Effector memory CD4-positive, alpha-beta T cell (primary cell): Measurements from ENCODE around the gene PGBD4.

Experiments used
- DNase-seq, 3 donors: peaks; one replicate each; pipeline ENCODE4 v3.0.0-alpha.2; 2020
- H3K27ac ChIP-seq: 2 replicates; pipeline ENCODE4 v1.7.0; 2013; ENCODE audit warnings: mild to moderate bottlenecking, low read length, moderate library complexity; ENCODE audit not compliant: insufficient read depth, poor library complexity, severe bottlenecking
- H3K27me3 ChIP-seq: replicated peaks from 2 replicates; pipeline ENCODE4 v1.7.0; 2013; ENCODE audit warnings: mild to moderate bottlenecking, low read length; ENCODE audit not compliant: insufficient read depth, control insufficient read depth, poor library complexity, severe bottlenecking
- H3K36me3 ChIP-seq: 2 replicates; pipeline ENCODE4 v1.7.0; 2013; ENCODE audit warnings: mild to moderate bottlenecking, low read length, moderate library complexity; ENCODE audit not compliant: control insufficient read depth, insufficient read depth
- H3K4me1 ChIP-seq: 2 replicates; pipeline ENCODE4 v1.7.0; 2013; ENCODE audit warnings: low read length, mild to moderate bottlenecking; ENCODE audit not compliant: control insufficient read depth, insufficient read depth, poor library complexity, severe bottlenecking
- H3K4me3 ChIP-seq: 2 replicates; pipeline ENCODE4 v1.7.0; 2013; ENCODE audit warnings: low read length, low read depth, mild to moderate bottlenecking; ENCODE audit not compliant: insufficient read depth, poor library complexity, severe bottlenecking
- H3K9me3 ChIP-seq: 2 replicates; pipeline ENCODE4 v1.7.0; 2013; ENCODE audit warnings: mild to moderate bottlenecking, low read length, moderate library complexity; ENCODE audit not compliant: control insufficient read depth

Gene PGBD4

GRCh38 chr15:34128898-34129297, 27.0 kb downstream of the PGBD4 start:
- no peaks in the 10 kb centered on the region for H3K36me3 ChIP-seq
- H3K27me3 ChIP-seq = no peaks in the 10 kb centered on the region
- no peaks in the 10 kb centered on the region for H3K9me3 ChIP-seq
- no peaks in the 10 kb centered on the region for H3K4me1 ChIP-seq
- DNase-seq = no peak
- H3K27ac ChIP-seq = no peak overlapping the region
- H3K4me3 ChIP-seq = no peak overlapping the region

- no peaks in the 10 kb centered on the region for H3K9me3 ChIP-seq
- no peak overlapping the region for H3K27ac ChIP-seq
- no peak for DNase-seq
- H3K4me1 ChIP-seq = no peaks in the 10 kb centered on the region
- H3K36me3 ChIP-seq = no peaks in the 10 kb centered on the region
- H3K4me3 ChIP-seq = no peak overlapping the region
- H3K27me3 ChIP-seq = no peaks in the 10 kb centered on the region
Observed at GRCh38 chr15:34132881-34133280, 31.0 kb downstream of the PGBD4 start.

GRCh38 chr15:34133511-34133910, 31.6 kb downstream of the PGBD4 start:
- no peak for DNase-seq
- Histone ChIP-seq H3K4me1 (no peaks in the 10 kb centered on the region), H3K27me3 (no peaks in the 10 kb centered on the region), H3K9me3 (no peaks in the 10 kb centered on the region), H3K4me3 (no peak overlapping the region), H3K27ac (no peak overlapping the region), H3K36me3 (no peaks in the 10 kb centered on the region)

GRCh38 chr15:34147371-34148140, 45.7 kb downstream of the PGBD4 start:
- Histone ChIP-seq H3K27me3 (no peaks in the 10 kb centered on the region), H3K4me1 (no peaks in the 10 kb centered on the region), H3K4me3 (no peak overlapping the region), H3K9me3 (no peaks in the 10 kb centered on the region), H3K36me3 (peaks cover 16% of the 10 kb centered on the region), H3K27ac (no peak overlapping the region)
- no peak for DNase-seq

- DNase-seq = no peak
- Histone ChIP-seq H3K4me1 (no peaks in the 10 kb centered on the region), H3K27me3 (no peaks in the 10 kb centered on the region), H3K27ac (no peak overlapping the region), H3K9me3 (peaks cover 16% of the 10 kb centered on the region), H3K4me3 (no peak overlapping the region), H3K36me3 (peaks cover 25% of the 10 kb centered on the region)
Observed at GRCh38 chr15:34154725-34155204, 52.9 kb downstream of the PGBD4 start.

- no peaks in the 10 kb centered on the region for H3K4me1 ChIP-seq
- no peak overlapping the region for H3K4me3 ChIP-seq
- no peaks in the 10 kb centered on the region for H3K27me3 ChIP-seq
- peaks cover 25% of the 10 kb centered on the region for H3K36me3 ChIP-seq
- DNase-seq = no peak
- peaks cover 16% of the 10 kb centered on the region for H3K9me3 ChIP-seq
- no peak overlapping the region for H3K27ac ChIP-seq
Observed at GRCh38 chr15:34155859-34156258, 54.0 kb downstream of the PGBD4 start.
